Mammary epithelial cell (primary cell): Measurements from ENCODE around the gene OR10G6.

Experiments used
- CTCF ChIP-seq, 2 donors: IDR thresholded peaks in 1 of 2; conservative IDR thresholded peaks in 1 of 2; 2 replicates each; pipeline ENCODE4 v1.5.1; 2011 to 2012; ENCODE audit warnings: inconsistent platforms in 2 of 2, low read length in 2 of 2, mild to moderate bottlenecking in 2 of 2, control low read depth in 1 of 2, low read depth in 1 of 2; ENCODE audit not compliant: insufficient read depth in 1 of 2; ENCODE audit errors: extremely low read depth in 1 of 2
- EZH2 ChIP-seq: IDR thresholded peaks from 2 replicates; pipeline ENCODE4 v1.6.1; 2012; ENCODE audit warnings: low read length, inconsistent platforms, borderline replicate concordance

GRCh38 chr11:123945132-123945531 is 49.8 kb downstream of the OR10G6 start:
- TF ChIP-seq CTCF (conservative IDR thresholded peaks at IDR 0.05 in 1 of 2, IDR thresholded peaks at IDR 0.05 in 1 of 2; ENCODE audit: extremely low read depth in 1 of 2, insufficient read depth in 1 of 2, low read depth in 1 of 2, low read length in 2 of 2) (no peak), EZH2 (no peak)
